Esophagus squamous epithelium (tissue), 4 donors: ENCODE data around the gene MT1M.

Experiments used
- POLR2A ChIP-seq, 4 donors: fragments of 450-650 bp; IDR thresholded peaks; one replicate each; pipeline ENCODE4 v1.6.1; 2017; ENCODE audit warnings: antibody characterized with exemption in 4 of 4, mild to moderate bottlenecking in 4 of 4, moderate library complexity in 3 of 4
- TF ChIP-seq, protein P1 (sequence below), 6 experiments: fragments of 450-650 bp in 4 of 6; fragments of 200-600 bp in 2 of 6; sonication (generic) in 2 of 6; IDR thresholded peaks; one replicate each; pipeline ENCODE4 v1.5.1; 2016 to 2019; ENCODE audit warnings: antibody characterized with exemption in 6 of 6, mild to moderate bottlenecking in 4 of 6, moderate library complexity in 4 of 6

DNA sequence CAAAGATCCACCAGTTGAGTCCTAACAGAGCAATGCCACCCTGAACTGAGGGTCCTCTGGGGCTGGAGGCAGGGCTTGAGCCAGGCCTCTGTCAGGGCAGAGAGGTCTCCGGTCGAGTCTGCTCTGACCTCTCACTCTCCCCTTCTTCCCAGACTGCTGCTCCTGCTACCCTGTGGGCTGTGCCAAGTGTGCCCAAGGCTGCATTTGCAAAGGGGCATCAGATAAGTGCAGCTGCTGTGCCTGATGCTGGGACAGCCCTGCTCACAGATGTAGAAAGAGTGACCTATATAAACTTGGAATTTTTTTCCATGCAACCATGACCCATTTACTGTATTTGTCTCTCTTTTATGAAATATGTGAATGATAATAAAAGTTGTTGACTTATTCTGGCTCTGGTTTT lies 16.8 kb downstream of the MT1M start:
- TF ChIP-seq, protein P1, sequence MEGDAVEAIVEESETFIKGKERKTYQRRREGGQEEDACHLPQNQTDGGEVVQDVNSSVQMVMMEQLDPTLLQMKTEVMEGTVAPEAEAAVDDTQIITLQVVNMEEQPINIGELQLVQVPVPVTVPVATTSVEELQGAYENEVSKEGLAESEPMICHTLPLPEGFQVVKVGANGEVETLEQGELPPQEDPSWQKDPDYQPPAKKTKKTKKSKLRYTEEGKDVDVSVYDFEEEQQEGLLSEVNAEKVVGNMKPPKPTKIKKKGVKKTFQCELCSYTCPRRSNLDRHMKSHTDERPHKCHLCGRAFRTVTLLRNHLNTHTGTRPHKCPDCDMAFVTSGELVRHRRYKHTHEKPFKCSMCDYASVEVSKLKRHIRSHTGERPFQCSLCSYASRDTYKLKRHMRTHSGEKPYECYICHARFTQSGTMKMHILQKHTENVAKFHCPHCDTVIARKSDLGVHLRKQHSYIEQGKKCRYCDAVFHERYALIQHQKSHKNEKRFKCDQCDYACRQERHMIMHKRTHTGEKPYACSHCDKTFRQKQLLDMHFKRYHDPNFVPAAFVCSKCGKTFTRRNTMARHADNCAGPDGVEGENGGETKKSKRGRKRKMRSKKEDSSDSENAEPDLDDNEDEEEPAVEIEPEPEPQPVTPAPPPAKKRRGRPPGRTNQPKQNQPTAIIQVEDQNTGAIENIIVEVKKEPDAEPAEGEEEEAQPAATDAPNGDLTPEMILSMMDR (IDR thresholded peaks at IDR 0.05) = no peak
- no peak for TF ChIP-seq POLR2A (IDR thresholded peaks at IDR 0.05)
